ENCODE measurements around the gene DLK2. TPM values are rescaled to one million over a fixed set of nuclear protein-coding genes. Genes with fewer than 3 reads are reported as not detected.

DLK2 gene
- total and polyA plus RNA-seq, 2 donors (not counting 3 experiments of a cell fraction or from before 2014, with no cell fraction given), result 0.36 TPM; not detected in 1

- ChIA-PET CTCF (interaction anchor here (0.7 to 1.5 kb wide), 8 partner anchors 9 to 174 kb away, joined by 3 to 4 read pairs (median 3); partner anchors contain the start of gene TJAP1), POLR2A (no interaction called here)
- Histone ChIP-seq H3K9me3 (replicated peaks; ENCODE audit: control insufficient read depth, insufficient read depth, low read length) (no peaks in the 10 kb centered on the region), H3K36me3 (ENCODE audit: control insufficient read depth in 2 of 2, extremely low read depth in 1 of 2, insufficient read depth in 2 of 2, low read length in 2 of 2) (peaks cover 0 to 20% of the 10 kb centered on the region in 2 experiments), H4K20me1 (replicated peaks; ENCODE audit: control insufficient read depth, extremely low read depth, insufficient read depth, low read length) (no peaks in the 10 kb centered on the region), H3K79me2 (ENCODE audit: control insufficient read depth, insufficient read depth, low read length) (no peaks in the 10 kb centered on the region), H3K9ac (replicated peaks; ENCODE audit: extremely low read depth, insufficient read depth, low read length) (no peak overlapping the region), H2AFZ (ENCODE audit: low read depth, low read length) (no peak overlapping the region), H3K4me3 (replicated peaks in 1 of 3; ENCODE audit: insufficient read depth in 1 of 3, low read depth in 1 of 3, low read length in 3 of 3) (no peak overlapping the region), H3K4me2 (ENCODE audit: insufficient read depth, low read length) (no peak overlapping the region), H3K4me1 (ENCODE audit: control insufficient read depth, extremely low read depth, insufficient read depth, low read length) (peaks cover 13% of the 10 kb centered on the region), H3K9me1 (replicated peaks; ENCODE audit: control insufficient read depth, extremely low read depth, insufficient read depth, low read length) (no peaks in the 10 kb centered on the region), H3K27ac (ENCODE audit: insufficient read depth, low read depth, low read length) (no peak overlapping the region), H3K27me3 (ENCODE audit: control insufficient read depth in 2 of 2, insufficient read depth in 2 of 2, low read length in 2 of 2) (no peaks in the 10 kb centered on the region)
- TF ChIP-seq POLR2AphosphoS5 (IDR thresholded peaks at IDR 0.05; ENCODE audit: insufficient read depth, low read depth, low read length) (no peak), MAX (IDR thresholded peaks at IDR 0.05; ENCODE audit: insufficient read depth, insufficient read length) (no peak), CTCF (IDR thresholded peaks at IDR 0.05; ENCODE audit: extremely low read depth in 1 of 2, insufficient read depth in 1 of 2, low read depth in 1 of 2, low read length in 2 of 2) (no peak), GATA2 (IDR thresholded peaks at IDR 0.05; ENCODE audit: insufficient read depth, insufficient read length, low read depth, low read length) (no peak), JUN (IDR thresholded peaks at IDR 0.05; ENCODE audit: borderline replicate concordance, insufficient read depth, insufficient read length, low read depth) (no peak), POLR2A (IDR thresholded peaks at IDR 0.05; ENCODE audit: low read depth, low read length) (no peak), FOS (IDR thresholded peaks at IDR 0.05; ENCODE audit: borderline replicate concordance, insufficient read depth, low read length) (no peak), MYC (IDR thresholded peaks at IDR 0.05; ENCODE audit: low read depth, low read length) (no peak), EZH2 (IDR thresholded peaks at IDR 0.05; ENCODE audit: borderline replicate concordance, low read depth, low read length, severe bottlenecking) (no peak)
- DNase-seq (ENCODE audit: low read depth, low spot score) (no peak), FAIRE-seq (no peak)
- dilution Hi-C loops (cut with MboI; ENCODE audit: extremely low pct_ligation_motif_present, low sequenced_read_pairs), result no loop called here
- intact Hi-C loops (cut with micrococcal nuclease), result no loop called here
- no TSS peak for BruUV-seq (replicated peaks)
Observed at GRCh38 chr6:43437700-43438099, 17.6 kb downstream of the DLK2 start.
